Hepatic stellate cell (primary cell): Measurements from ENCODE around the gene TMED3.
A peak's percentile ranks its signal among the peaks of the same experiment; 100 is the strongest.

Source experiments
- DNase-seq: peaks from one replicate; pipeline ENCODE4 v3.0.0; 2011; ENCODE audit warnings: low spot score

The TMED3 gene

DNA sequence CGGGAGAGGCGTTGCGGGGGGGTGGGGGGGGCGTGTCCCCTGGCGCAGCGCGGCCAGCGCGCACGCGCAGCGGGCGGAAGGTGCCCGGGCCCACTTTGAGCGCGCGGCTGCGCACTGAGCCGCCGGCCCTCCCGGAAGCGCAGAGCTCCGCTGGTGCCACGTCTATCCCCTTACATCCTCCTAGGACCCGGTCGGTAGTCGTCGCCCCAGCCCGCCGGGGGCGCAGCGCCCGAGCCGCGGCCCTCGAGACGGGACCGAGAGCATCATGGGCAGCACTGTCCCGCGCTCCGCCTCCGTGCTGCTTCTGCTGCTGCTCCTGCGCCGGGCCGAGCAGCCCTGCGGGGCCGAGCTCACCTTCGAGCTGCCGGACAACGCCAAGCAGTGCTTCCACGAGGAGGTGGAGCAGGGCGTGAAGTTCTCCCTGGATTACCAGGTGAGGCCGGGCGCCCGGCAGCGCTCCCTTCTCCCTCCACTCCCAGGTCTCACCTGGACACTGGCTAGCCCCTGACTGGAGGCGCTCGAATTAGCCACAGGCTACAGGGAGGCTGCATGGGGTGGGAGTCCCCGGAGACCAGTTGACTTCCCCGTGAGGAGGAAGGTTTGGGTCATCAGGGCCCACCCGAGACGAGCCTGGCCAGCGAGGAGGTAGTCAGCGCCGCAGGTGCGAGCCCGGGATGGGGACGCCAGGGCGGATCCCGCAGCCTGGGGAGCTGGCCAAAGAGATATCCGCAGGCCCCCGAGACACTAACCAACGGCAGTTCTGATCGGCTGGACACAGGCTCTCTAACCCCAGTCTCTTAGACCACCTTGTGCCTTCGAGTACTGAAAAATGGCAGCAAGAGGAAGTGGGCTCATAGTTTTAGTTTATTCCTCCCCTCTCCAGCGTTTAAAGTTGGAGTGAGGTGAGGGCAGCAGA is at the start of gene TMED3:
TSS of gene TMED3 (plus strand) at position 128 of the 916 bp plus-strand sequence. CDS start at position 266, 138 bp downstream.
- DNase-seq = peak; percentile 98

DNA sequence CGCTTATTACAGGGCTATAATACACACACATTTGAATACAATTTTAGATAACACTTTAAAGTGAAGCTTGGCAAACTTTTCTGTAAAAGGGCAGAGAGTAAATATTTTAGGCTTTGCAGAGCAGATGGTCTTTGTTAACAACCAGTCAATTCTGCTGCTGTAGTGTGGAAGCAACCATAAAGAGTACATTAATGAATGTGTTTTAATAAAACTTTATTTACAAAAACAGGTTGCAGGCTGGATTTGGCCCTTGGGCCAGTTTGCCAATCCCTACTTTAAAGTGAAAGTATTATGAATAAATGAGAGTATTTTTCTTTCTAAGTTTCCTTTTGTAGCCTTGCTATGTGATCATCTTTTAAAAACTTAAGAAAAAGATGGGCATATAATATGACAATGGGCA is 49.1 kb upstream of the TMED3 start:
- DNase-seq = no peak

DNA sequence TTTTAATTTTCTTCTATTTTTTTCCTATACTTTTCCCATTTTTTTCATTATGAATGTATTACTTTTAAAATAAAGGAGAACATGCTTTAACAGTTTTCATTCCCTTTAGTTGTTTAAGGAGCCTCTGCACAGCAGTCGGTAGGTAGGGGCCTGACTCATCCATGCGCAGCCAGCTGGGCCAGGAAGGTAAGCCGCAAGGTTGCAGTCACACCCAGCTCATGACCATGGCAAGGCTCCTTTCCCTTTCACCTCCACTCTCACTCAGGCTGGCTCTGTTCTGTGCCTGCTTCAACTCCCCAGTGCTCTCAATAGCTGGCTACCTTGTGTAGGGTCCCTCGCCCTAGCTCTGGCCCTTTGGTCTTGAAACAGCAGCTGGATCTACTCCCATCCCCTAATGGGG is 45.7 kb upstream of the TMED3 start:
- DNase-seq = no peak

DNA sequence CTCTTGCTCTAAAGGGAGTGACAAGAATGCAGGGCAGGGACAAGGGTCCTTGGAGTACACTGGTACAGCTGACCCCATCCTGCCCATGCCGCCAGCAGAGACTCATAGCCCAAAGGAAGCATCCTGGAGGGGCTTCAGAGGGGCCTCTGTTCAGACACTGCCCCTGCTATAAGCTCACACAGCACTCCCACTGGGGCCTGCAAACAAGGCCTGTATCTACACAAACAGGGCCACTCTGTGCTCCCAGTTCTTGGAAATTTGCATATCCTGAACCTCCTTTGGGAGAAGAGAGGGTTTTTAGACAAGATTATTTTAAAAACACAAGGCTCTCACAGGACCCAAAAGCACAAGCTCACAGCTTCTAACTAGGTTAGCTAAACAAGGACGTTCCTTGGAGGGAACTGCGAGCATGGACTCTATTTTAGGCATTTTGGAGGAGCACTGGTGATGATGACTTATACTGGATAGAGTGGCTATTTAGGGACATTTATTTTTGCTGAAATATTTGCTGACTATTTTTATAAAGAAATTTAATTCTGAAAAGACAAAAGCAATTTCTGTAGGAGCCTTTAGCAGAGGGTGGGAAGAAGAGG is 44.8 kb upstream of the TMED3 start:
- DNase-seq = no peak

DNA sequence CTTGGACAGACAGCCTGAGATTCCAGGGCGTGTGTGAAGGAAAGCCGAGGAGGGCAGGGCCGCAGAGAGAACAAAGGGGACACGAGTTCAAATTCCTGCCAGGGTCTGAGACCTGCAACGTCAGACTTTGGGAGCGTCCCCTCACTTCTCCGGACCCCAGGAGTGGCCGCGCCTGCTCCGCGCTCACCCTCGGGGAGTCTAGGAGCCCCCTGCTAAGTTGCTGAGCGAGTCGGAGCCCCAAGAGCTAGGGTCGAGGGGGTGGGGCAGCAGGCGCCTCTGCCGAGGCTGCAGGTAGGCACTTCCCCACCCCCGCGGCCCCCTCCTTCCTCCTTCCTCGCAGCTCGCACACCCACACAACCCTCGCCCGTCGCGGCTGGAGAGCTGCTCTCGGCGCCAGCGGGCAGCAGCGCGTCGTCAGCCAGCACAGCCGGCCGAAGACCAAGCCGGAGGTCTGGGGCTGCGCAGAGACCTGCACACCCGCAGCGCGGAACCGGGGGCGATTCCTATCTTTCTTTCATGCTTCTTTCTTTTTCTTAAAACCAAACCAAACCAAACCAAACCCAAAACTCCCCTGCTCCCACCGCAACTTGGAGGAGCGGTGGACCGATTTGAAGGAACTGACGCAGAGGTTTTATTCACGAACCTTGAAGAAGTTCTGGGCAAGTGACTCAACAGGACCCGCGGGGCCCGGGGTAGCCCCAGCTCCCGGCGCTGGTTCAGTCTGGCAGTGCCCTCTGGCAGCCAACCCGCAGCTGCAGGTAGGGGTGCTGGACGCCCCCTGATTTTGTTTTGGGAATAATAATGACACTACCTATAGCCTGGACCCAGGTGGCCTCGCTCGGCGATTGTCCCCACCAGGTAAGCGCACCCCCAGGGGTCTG is 28.3 kb upstream of the TMED3 start, which contains the start of gene ANKRD34C:
TSS of gene ANKRD34C (plus strand) at position 352 of the 881 bp plus-strand sequence. CDS start 10,563 bp downstream, outside the sequence.
- DNase-seq = no peak

DNA sequence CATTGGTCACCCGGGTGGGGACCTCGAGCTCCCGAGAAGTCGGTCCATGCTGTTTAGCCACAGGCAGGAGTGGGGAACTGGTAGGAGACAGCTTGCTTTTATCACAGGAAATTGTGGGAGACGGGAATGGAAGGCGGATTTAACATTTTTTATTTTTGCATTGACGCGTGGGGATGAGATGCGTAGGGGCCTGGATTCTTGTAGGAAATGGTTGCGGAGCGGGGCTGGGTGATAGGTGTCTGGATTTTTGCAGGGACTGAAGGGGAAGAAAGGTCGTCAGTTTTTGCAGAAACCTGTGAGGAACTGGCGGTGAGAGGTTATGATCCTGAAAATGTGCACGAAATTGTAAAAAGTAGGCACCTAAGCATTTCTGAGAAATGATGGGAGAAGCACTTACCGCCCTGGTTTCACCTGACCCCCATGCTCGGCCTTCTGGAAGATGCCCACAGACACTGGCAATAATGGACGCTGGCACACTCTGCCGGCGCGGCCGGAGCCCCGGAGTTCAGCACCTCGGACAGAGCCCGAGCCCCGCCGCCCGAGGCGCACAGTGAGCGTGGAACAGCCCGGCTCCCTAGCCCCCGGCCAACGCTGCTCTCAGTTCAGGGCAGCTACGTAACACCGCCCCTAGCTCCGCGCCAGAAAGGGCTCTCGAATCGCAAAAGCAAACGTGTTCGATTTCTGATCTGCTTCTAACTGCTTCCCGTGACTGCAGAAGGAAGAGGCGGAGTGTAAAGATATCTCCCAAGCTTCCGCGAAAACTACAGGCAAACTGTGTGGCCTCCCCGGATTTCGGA is 27.5 kb upstream of the TMED3 start:
- peak; percentile 22 for DNase-seq

DNA sequence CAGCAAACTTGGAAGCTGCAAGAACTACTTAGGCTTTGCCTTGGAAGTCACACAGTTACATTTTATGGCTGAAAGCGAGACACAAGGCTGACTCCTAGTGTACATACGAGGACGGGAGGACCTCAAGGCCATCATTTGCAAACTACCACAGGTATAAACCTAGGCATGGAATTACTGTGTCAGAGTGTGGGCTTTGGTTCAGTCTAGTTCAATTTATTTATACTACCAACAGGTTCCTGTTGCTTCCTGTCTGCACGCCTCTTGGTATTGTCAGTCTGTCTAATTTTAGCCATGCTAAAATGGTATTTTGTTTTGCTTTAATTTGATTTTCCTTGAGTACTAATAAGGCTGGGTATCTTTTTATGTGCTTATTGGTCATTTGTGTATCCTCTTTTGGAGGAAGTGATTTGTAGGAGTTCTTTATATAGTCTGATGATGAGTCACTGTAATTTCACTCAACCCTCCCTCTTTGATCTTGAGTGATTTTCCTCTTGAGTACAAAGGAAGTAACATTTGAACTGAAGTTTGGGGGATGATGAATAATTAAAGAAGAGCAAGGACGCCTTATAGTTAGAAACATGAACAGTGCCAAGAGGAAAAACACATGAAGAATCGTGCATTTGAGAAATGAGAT is 20.2 kb upstream of the TMED3 start:
- no peak for DNase-seq

DNA sequence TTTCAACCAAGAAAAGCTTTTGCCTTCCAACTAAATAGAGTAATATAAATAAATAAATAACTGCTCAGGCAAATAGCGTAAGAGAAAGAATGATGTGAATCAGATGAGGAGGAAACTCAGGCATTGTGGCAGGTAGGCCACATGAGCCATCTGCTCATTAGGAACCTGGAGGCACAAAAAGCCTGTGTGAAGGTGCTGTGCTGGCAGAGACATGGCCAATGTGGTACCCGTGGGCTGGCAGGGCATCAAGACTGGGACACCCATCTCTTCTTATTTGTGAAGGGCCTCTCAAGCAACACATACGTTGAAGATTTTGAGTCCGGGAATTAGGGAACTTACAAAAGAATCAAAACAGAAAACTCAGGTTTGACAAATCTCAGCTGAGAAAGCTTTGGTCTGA is 18.9 kb upstream of the TMED3 start:
- DNase-seq = no peak

DNA sequence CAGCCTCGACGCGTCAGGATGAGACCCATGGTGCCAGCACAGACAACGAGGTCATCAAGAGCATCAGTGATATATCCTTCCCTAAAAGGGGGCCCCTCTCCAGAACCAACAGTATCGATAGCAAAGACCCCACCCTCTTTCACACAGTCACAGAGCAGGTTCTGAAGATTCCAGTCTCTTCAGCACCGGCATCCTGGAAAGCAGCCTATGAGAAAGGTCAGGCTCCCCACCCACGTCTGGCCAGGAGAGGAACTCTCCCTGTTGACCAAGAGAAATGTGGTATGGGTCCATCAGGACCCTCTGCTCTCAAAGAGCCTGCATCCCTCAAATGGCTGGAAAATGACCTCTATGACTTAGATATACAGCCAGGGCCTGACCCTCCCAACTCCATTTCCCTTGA is 16.8 kb upstream of the TMED3 start:
- DNase-seq = no peak

DNA sequence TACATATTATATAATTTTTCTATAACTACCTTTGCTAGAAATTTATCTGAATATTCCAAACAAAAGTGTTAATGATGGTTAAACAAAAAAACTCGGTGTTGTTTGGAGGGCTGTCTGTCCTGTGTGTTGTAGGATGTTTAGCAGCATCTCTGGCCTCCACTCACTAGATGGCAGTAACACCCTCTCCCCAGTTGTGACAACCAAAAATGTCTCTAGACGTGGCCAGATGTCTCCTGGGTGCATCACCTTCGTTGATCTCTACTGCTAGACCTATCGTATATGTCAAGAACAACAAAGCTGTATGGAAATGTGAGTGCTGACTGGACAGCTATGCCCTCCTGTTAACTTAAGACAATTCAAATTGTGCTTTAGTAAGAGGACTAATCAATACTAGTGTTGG is 14.3 kb upstream of the TMED3 start:
- no peak for DNase-seq

DNA sequence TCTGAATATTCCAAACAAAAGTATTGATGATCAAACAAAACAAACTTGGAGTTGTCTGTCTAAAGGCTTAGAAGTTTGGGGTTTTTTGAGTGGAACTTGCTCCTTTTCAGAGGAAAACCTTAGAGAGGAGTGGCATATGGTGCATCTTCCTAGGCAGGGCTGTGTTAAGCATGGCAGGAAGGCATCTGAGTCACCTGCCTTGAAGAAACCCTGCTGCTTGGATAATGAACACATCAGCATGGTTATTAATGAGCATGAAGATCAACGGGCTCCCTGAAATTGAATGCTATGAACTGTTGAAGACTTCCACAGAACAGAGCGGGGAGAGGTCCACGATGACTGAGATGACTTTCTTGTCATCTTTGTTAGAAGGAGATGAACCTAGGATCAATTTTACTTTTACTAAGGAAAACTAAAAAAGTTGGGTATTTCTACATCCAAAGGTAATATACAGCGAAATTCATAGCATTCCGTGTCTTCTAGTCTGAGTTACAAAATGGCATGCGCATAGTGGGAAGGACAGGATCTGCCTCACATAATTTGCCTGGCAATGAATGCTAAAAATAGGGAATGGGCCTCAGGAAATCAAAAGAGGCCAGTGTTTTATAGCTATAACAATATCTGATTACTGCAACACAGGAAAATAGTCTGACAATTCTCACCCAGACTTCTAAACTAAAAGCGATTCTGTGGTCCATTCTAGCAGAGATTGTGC is 11.6 kb upstream of the TMED3 start:
- no peak for DNase-seq

DNA sequence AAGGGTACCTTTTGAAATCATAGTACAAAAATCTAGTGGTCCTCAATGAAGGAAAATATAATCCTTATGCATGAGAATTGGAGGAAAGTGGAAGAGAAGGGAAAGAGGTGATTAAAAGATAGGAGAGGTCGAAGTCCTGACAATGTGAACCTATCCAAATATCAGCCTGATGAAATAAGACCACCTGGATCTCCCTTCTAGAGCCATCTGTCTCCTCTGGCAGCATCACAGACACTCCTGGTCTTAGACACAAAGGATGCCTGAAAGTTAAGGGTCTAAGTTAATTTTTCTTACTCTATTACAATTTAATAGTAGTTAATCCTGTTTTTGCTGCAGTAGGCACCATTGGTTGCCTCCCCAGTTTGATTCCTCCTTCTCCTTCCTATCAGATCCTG is 11.1 kb upstream of the TMED3 start:
- DNase-seq = no peak

DNA sequence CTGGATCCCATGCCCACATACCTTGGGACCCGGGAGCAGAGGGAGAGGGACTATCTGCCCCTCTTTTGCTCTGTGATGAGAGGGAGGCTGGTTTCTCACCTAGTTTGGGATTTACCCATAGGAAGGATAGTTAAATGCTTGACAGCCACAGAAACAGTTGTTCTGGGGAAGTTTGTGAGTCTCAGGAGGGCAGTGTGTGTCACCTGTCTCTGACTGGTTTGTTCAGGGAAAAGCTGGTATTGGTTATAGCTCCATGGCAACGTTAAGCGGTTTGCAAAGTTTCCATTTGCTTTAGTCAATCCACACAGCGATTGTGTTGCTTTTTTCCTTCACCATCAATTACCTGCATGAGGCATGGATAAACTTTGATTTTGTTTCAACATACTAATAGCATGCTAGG is 3.7 kb upstream of the TMED3 start:
- no peak for DNase-seq

DNA sequence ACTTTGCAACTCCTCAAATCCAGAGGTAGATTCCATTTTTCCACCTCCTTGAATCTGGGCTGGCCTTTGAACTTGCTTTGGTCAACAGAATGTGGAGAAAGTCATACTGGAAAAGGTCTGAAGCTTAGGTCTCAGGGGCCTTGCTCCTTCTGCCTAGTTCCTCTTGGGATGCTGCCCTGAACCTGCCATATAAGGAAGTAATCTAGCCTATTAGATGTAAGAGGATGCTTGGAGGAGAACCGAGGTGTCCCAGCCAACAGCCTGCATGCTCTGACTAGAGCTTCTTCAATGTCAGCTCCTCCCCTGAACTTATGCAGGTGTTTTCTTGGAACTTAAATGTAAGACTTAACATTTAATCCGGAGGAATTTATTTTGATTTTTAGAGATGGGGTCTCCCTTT is 2.0 kb upstream of the TMED3 start:
- DNase-seq = no peak

DNA sequence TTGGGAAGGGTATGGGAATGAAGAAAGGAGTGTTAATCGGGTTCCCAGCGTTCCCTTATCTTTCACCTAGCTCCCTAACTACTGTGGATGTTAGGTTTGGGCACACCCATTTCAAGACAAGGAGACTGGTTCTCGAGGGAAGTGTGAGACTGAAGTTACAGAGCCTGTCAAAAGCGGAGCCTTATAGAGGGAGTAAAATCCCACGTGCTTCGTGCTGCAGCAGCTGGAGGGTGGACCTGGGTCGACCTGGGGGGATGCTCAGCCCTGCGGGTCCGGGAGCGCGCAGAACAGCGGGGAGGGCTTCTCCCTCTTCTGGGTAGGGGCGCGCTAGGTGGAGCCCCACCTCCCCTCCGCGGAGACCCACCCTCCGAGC is 314 bp upstream of the TMED3 start:
- no peak for DNase-seq

DNA sequence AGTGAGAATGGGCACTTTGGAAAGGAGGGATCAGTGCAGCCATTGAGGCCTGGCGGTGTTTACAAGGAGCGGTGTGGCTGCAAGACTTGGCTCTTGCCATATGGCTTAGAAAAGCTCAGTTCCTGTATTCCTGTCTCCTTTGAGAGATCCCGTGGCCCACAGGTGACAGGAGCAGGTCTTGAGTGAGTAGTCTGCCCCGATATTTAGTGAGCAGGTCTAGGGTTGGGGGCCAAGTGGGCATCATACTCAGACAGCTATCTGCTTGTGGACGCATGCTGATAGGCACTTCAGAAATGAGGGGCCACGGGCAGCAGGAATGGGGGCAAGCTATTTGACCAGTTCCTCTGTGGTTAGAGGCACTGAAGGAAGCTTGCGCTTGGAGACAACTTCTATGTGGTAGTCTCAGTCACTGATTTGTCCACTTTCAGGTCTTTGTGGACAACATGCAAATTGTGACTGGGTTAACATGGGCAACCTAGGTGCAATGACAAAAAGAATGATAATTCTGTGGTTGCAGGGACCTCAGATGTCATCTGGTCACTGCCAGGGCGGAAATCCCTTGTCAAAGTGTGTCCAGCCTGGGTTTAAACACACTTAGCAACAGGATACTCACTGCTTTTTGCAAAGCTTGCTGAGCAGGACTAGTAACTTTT is 1.1 kb downstream of the TMED3 start:
- no peak for DNase-seq

DNA sequence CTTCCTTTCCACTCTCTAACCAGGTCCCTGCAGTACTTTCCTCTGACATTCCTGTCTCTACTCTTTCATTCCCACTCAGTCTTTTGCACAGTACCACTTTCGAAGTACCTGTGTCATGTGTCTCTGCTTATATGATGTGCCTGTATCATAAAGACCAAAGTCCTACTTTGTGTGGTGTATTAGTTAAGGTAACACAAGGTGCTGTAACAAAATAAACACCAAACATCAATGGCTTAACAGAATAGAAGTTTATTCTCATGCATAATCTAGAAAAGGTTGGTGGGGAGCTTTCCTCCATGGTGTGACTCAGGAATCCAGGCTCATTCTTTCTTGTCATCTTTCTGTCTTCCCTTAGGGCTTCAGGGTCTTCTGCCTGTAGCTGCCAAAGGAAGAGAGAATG is 3.3 kb downstream of the TMED3 start:
- DNase-seq = no peak

DNA sequence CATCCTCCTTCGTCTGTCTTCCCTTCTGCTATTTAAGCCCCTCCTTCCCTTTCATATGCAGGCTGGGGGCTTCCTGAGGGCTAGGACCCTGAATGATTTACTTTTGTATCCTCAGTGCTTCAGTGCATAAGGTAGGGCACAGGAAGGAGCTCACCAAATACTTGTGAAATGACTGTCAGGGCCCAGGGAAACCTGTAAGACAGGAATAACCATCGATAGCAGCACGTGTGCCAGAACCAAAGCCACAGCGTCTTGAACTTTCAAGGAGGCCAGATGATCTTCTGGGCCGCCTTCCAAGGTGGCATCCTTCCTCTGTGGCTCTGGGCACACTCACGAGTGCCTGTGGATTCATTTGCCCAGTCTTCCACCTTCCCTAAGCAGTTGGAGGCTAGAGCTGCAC is 3.9 kb downstream of the TMED3 start:
- no peak for DNase-seq

DNA sequence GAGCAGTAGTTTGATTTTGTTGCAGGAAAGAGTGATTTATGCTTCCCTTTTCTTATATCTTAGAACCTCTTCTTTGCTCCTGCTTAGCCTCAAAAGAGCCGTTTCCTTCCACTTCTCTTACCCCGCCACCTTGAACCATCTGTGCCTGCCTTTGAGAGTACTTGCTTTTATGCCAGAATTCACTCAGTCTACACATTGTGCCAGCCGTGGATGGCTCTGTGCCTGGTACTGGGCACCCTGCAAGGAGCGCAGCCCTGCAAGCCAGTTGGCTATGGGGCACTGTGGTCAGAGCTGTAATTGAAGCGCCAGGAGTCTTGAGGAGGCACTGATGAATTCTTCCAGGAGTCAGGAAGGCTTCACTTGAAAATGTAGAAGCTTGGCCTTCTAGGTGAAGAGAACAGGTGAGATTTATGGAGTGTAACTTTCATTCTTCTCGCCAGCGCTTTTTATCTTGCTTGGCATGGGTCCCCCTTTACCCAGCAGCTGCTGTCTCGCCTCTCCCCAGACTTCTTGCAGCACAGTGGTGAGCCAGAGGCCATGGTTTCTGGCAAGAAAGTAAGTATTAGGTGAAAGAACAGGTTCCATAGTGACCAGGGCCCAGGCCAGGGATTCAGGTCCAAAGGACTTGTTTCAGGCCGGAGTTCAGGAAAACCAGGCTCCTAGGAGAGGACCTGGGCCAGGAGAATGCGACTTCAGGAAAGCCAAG is 4.9 kb downstream of the TMED3 start:
- no peak for DNase-seq
